Stimulated activated naive CD8-positive, alpha-beta T cell treated with anti-CD3 and anti-CD28 coated beads, Interleukin-15, Interleukin-2, amounts not matched to agents 100 U/mL and 50 U/mL, for 24 hours (primary cell): ENCODE results near the gene IQGAP2.

Source experiments
- ATAC-seq: fragments of 150-1000 bp; cut with Tn5 transposase; one replicate; pipeline ENCODE4 v1.10.0; 2021
- DNase-seq: peaks from one replicate; pipeline ENCODE4 v3.0.0; 2021

The IQGAP2 gene

GRCh38 chr5:76612942-76613341 is 209.9 kb downstream of the IQGAP2 start:
- DNase-seq (no peak), ATAC-seq (no peak)

- ATAC-seq (no peak), DNase-seq (no peak)
Observed at GRCh38 chr5:76615759-76616158, 212.7 kb downstream of the IQGAP2 start.

- DNase-seq (no peak), ATAC-seq (no peak)
Observed at GRCh38 chr5:76616206-76616605, 213.1 kb downstream of the IQGAP2 start.

GRCh38 chr5:76617229-76617628 is 214.1 kb downstream of the IQGAP2 start:
- DNase-seq (no peak), ATAC-seq (no peak)

GRCh38 chr5:76617675-76618074 is 214.6 kb downstream of the IQGAP2 start:
- no peak for DNase-seq
- ATAC-seq: no peak

- DNase-seq (no peak), ATAC-seq (no peak)
Observed at GRCh38 chr5:76620166-76620565, 217.1 kb downstream of the IQGAP2 start.

GRCh38 chr5:76622076-76622475 is 219.0 kb downstream of the IQGAP2 start:
- ATAC-seq (no peak), DNase-seq (no peak)

GRCh38 chr5:76622973-76623596 is 220.0 kb downstream of the IQGAP2 start, which contains the start of gene F2RL2:
Gene F2RL2 (minus strand): TSS chr5:76623403. CDS start chr5:76623230, 173 bp downstream.
- DNase-seq: no peak
- no peak for ATAC-seq

- ATAC-seq (no peak), DNase-seq (no peak)
Observed at GRCh38 chr5:76625087-76625815, 222.2 kb downstream of the IQGAP2 start.

GRCh38 chr5:76626738-76627137 is 223.7 kb downstream of the IQGAP2 start:
- DNase-seq: no peak
- ATAC-seq: no peak

- ATAC-seq (no peak), DNase-seq (no peak)
Observed at GRCh38 chr5:76634661-76635060, 231.6 kb downstream of the IQGAP2 start.

- ATAC-seq: no peak
Observed at GRCh38 chr5:76637490-76637889, 234.4 kb downstream of the IQGAP2 start.

GRCh38 chr5:76638479-76638878 is 235.4 kb downstream of the IQGAP2 start:
- DNase-seq (no peak), ATAC-seq (no peak)

More at GRCh38 chr5:76637490-76637889, 234.4 kb downstream of the IQGAP2 start:
- DNase-seq: no peak

GRCh38 chr5:76641514-76642120 is 238.5 kb downstream of the IQGAP2 start:
- peak; percentile 61 for ATAC-seq
- DNase-seq: peak; percentile 71

- ATAC-seq: no peak
- no peak for DNase-seq
Observed at GRCh38 chr5:76642390-76643040, 239.4 kb downstream of the IQGAP2 start.

- DNase-seq (no peak), ATAC-seq (no peak)
Observed at GRCh38 chr5:76643371-76643770, 240.3 kb downstream of the IQGAP2 start.

- no peak for ATAC-seq
Observed at GRCh38 chr5:76649140-76649539, 246.1 kb downstream of the IQGAP2 start.

GRCh38 chr5:76652809-76653414 is 249.8 kb downstream of the IQGAP2 start:
- ATAC-seq: peak; percentile 19
- DNase-seq: no peak

More at GRCh38 chr5:76649140-76649539, 246.1 kb downstream of the IQGAP2 start:
- no peak for DNase-seq

GRCh38 chr5:76657091-76657490 is 254.0 kb downstream of the IQGAP2 start:
- no peak for DNase-seq
- ATAC-seq: no peak

GRCh38 chr5:76657683-76658311 is 254.7 kb downstream of the IQGAP2 start:
- ATAC-seq: no peak
- no peak for DNase-seq

GRCh38 chr5:76660360-76660759 is 257.3 kb downstream of the IQGAP2 start:
- DNase-seq (no peak), ATAC-seq (no peak)

GRCh38 chr5:76662521-76662920 is 259.4 kb downstream of the IQGAP2 start:
- ATAC-seq (no peak), DNase-seq (no peak)
